Esophagus muscularis mucosa (tissue), 3 donors: Measurements from ENCODE around the gene PLEKHG1.

Experiments
- CTCF ChIP-seq, 3 experiments: fragments of 200-600 bp in 2 of 3; fragments of 450-650 bp in 1 of 3; sonication (generic) in 2 of 3; IDR thresholded peaks; one replicate each; pipeline ENCODE4 v1.5.1; 2017 to 2019; ENCODE audit warnings: antibody characterized with exemption in 3 of 3, mild to moderate bottlenecking in 2 of 3, moderate library complexity in 1 of 3
- POLR2A ChIP-seq: fragments of 450-650 bp; IDR thresholded peaks from one replicate; pipeline ENCODE4 v1.6.1; 2017; ENCODE audit warnings: antibody characterized with exemption, moderate library complexity, mild to moderate bottlenecking, low read depth

- TF ChIP-seq CTCF (IDR thresholded peaks at IDR 0.05) (no peak), POLR2A (no peak)
These were observed 9.2 kb upstream of the PLEKHG1 start for GRCh38 chr6:150590446-150590845.
